ENCODE results near the gene NHP2. TPM values are rescaled to one million over a fixed set of nuclear protein-coding genes. Genes with fewer than 3 reads are reported as not detected.

The NHP2 gene
- total and polyA plus RNA-seq, 3 donors from 2014 or later: 105 to 208 (median 132) TPM

GRCh38 chr5:178180141-178180863 lies 26.6 kb upstream of the NHP2 start:
- H3K36me3 ChIP-seq (ENCODE audit: low read depth, missing control alignments): no peaks in the 10 kb centered on the region
- no peaks in the 10 kb centered on the region for H3K4me1 ChIP-seq
- no peaks in the 10 kb centered on the region for H3K27me3 ChIP-seq
- no peak overlapping the region for H3K4me3 ChIP-seq
- WGBS, 2 donors: 42 to 47% methylated on average over 8 to 9 of the region's 9 CpGs
- no peak overlapping the region for H3K27ac ChIP-seq
- intact Hi-C loops (cut with DNase I; ENCODE audit: low total_unique reads): no loop called here
- no peaks in the 10 kb centered on the region for H3K9me3 ChIP-seq
- TF ChIP-seq CTCF (IDR thresholded peaks at IDR 0.05) (no peak), POLR2A (IDR thresholded peaks at IDR 0.05) (no peak)
- no peak for DNase-seq

GRCh38 chr5:178177569-178177968 lies 23.9 kb upstream of the NHP2 start:
- Histone ChIP-seq H3K36me3 (ENCODE audit: low read depth, missing control alignments) (no peaks in the 10 kb centered on the region), H3K9me3 (no peaks in the 10 kb centered on the region), H3K27me3 (no peaks in the 10 kb centered on the region), H3K4me1 (no peaks in the 10 kb centered on the region), H3K4me3 (no peak overlapping the region), H3K27ac (no peak overlapping the region)
- intact Hi-C loops (cut with DNase I; ENCODE audit: low total_unique reads): no loop called here
- TF ChIP-seq POLR2A (IDR thresholded peaks at IDR 0.05) (no peak), CTCF (IDR thresholded peaks at IDR 0.05) (no peak)
- 62 to 81% methylated on average over 8 of the region's 8 CpGs for WGBS, 2 donors
- no peak for DNase-seq

GRCh38 chr5:178176791-178177190 lies 23.1 kb upstream of the NHP2 start:
- Histone ChIP-seq H3K9me3 (no peaks in the 10 kb centered on the region), H3K27ac (no peak overlapping the region), H3K27me3 (no peaks in the 10 kb centered on the region), H3K4me1 (no peaks in the 10 kb centered on the region), H3K4me3 (no peak overlapping the region), H3K36me3 (ENCODE audit: low read depth, missing control alignments) (no peaks in the 10 kb centered on the region)
- TF ChIP-seq POLR2A (IDR thresholded peaks at IDR 0.05) (no peak), CTCF (IDR thresholded peaks at IDR 0.05) (no peak)
- WGBS, 2 donors: 55 to 59% methylated on average over 6 of the region's 6 CpGs
- intact Hi-C loops (cut with DNase I; ENCODE audit: low total_unique reads): no loop called here
- DNase-seq: no peak

GRCh38 chr5:178174456-178174855 lies 20.8 kb upstream of the NHP2 start:
- Histone ChIP-seq H3K9me3 (no peaks in the 10 kb centered on the region), H3K4me1 (no peaks in the 10 kb centered on the region), H3K36me3 (ENCODE audit: low read depth, missing control alignments) (no peaks in the 10 kb centered on the region), H3K27me3 (no peaks in the 10 kb centered on the region), H3K27ac (no peak overlapping the region), H3K4me3 (no peak overlapping the region)
- intact Hi-C loops (cut with DNase I; ENCODE audit: low total_unique reads): no loop called here
- TF ChIP-seq POLR2A (IDR thresholded peaks at IDR 0.05) (no peak), CTCF (IDR thresholded peaks at IDR 0.05) (no peak)
- DNase-seq: no peak
- WGBS, 2 donors: 77 to 91% methylated on average over 3 of the region's 3 CpGs

- DNase-seq: no peak
Measured at GRCh38 chr5:178170455-178170854, 16.8 kb upstream of the NHP2 start.

More at GRCh38 chr5:178170455-178170854, 16.8 kb upstream of the NHP2 start:
- 86 to 94% methylated on average over 2 of the region's 2 CpGs for WGBS, 2 donors
- H3K9me3 ChIP-seq: no peaks in the 10 kb centered on the region
- TF ChIP-seq POLR2A (IDR thresholded peaks at IDR 0.05): no peak
- no peak for TF ChIP-seq CTCF (IDR thresholded peaks at IDR 0.05)
- no peak overlapping the region for H3K27ac ChIP-seq
- no peaks in the 10 kb centered on the region for H3K36me3 ChIP-seq (ENCODE audit: low read depth, missing control alignments)
- H3K4me1 ChIP-seq: no peaks in the 10 kb centered on the region
- intact Hi-C loops (cut with DNase I; ENCODE audit: low total_unique reads): no loop called here
- no peak overlapping the region for H3K4me3 ChIP-seq
- H3K27me3 ChIP-seq: no peaks in the 10 kb centered on the region
